Panc1 (cell line): ENCODE measurements around the gene PREP.

Experiments
- POLR2AphosphoS5 ChIP-seq: IDR thresholded peaks from 2 replicates; pipeline ENCODE4 v1.6.1; 2012; ENCODE audit warnings: mild to moderate bottlenecking, low read depth, low read length, moderate library complexity
- REST ChIP-seq, 2 experiments: IDR thresholded peaks; 2 replicates each; pipeline ENCODE4 v1.6.1; 2011 to 2012; ENCODE audit warnings: low read depth in 2 of 2, control low read depth in 1 of 2, low read length in 1 of 2, mild to moderate bottlenecking in 1 of 2, moderate library complexity in 1 of 2; ENCODE audit not compliant: insufficient read depth in 1 of 2
- SIN3A ChIP-seq: IDR thresholded peaks from 2 replicates; pipeline ENCODE4 v1.6.1; 2012; ENCODE audit warnings: low read depth, mild to moderate bottlenecking, low read length, moderate library complexity, borderline replicate concordance; ENCODE audit not compliant: insufficient read depth
- TCF7L2 ChIP-seq: IDR thresholded peaks from 2 replicates; pipeline ENCODE4 v1.6.1; 2011; ENCODE audit warnings: mild to moderate bottlenecking, low read depth, low read length, inconsistent platforms
- TF ChIP-seq, protein P1 (sequence below): fragments of 450-650 bp; IDR thresholded peaks from 2 replicates; pipeline ENCODE4 v1.5.1; 2017; ENCODE audit warnings: mild to moderate bottlenecking

DNA sequence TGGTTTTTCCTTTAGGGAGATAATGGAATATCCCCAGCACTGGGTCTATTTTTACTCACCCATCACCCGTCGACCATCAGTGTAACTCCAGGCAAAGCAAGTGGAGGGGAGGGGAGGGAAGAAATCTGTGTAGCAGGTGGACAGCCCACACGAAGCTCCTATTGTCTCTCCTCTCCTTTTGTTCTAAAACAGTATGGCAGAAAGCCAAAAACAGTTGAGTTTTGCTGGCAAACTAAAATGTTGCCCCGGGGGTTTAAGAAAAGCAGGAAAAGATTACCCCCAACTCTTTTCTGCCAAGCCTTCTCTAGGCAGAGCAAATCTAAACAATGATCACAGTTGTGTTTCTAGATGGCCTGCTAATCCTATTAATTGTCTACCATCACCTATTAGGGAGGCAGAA, 89.7 kb downstream of the PREP start:
- TF ChIP-seq, protein P1, sequence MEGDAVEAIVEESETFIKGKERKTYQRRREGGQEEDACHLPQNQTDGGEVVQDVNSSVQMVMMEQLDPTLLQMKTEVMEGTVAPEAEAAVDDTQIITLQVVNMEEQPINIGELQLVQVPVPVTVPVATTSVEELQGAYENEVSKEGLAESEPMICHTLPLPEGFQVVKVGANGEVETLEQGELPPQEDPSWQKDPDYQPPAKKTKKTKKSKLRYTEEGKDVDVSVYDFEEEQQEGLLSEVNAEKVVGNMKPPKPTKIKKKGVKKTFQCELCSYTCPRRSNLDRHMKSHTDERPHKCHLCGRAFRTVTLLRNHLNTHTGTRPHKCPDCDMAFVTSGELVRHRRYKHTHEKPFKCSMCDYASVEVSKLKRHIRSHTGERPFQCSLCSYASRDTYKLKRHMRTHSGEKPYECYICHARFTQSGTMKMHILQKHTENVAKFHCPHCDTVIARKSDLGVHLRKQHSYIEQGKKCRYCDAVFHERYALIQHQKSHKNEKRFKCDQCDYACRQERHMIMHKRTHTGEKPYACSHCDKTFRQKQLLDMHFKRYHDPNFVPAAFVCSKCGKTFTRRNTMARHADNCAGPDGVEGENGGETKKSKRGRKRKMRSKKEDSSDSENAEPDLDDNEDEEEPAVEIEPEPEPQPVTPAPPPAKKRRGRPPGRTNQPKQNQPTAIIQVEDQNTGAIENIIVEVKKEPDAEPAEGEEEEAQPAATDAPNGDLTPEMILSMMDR, result no peak
- TF ChIP-seq POLR2AphosphoS5 (no peak), REST (IDR thresholded peaks at IDR 0.05; ENCODE audit: insufficient read depth in 1 of 2, low read depth in 2 of 2, low read length in 1 of 2) (no peak), TCF7L2 (no peak), SIN3A (no peak)
